ENCODE data around the gene GYG1.

GYG1 gene

GRCh38 chr3:149016669-149017541 lies 25.6 kb downstream of the GYG1 start:
- no peak for DNase-seq (ENCODE audit: low read depth in 2 of 2, low spot score in 1 of 2)

GRCh38 chr3:149018247-149018646 lies 26.9 kb downstream of the GYG1 start:
- no peak for DNase-seq (ENCODE audit: low read depth in 2 of 2, low spot score in 1 of 2)

- DNase-seq (ENCODE audit: low read depth in 2 of 2, low spot score in 1 of 2): no peak
Measured at GRCh38 chr3:149019580-149019979, 28.2 kb downstream of the GYG1 start.

- DNase-seq (ENCODE audit: low read depth in 2 of 2, low spot score in 1 of 2): no peak
Measured at GRCh38 chr3:149020196-149020838, 29.0 kb downstream of the GYG1 start.

- no peak for DNase-seq (ENCODE audit: low read depth in 2 of 2, low spot score in 1 of 2)
Measured at GRCh38 chr3:149020839-149021252, 29.5 kb downstream of the GYG1 start.

GRCh38 chr3:149021830-149022229 lies 30.5 kb downstream of the GYG1 start:
- DNase-seq (ENCODE audit: low read depth in 2 of 2, low spot score in 1 of 2): no peak

- DNase-seq (ENCODE audit: low read depth in 2 of 2, low spot score in 1 of 2): no peak
Measured at GRCh38 chr3:149023951-149024350, 32.6 kb downstream of the GYG1 start.

- no peak for DNase-seq (ENCODE audit: low read depth in 2 of 2, low spot score in 1 of 2)
Measured at GRCh38 chr3:149026718-149027117, 35.4 kb downstream of the GYG1 start.

- no peak for DNase-seq (ENCODE audit: low read depth in 2 of 2, low spot score in 1 of 2)
Measured at GRCh38 chr3:149031096-149031495, 39.8 kb downstream of the GYG1 start.

GRCh38 chr3:149037684-149038083 lies 46.3 kb downstream of the GYG1 start:
- DNase-seq (ENCODE audit: low read depth in 2 of 2, low spot score in 1 of 2): no peak

GRCh38 chr3:149038322-149038721 lies 47.0 kb downstream of the GYG1 start:
- DNase-seq (ENCODE audit: low read depth in 2 of 2, low spot score in 1 of 2): no peak

- no peak for DNase-seq (ENCODE audit: low read depth in 2 of 2, low spot score in 1 of 2)
Measured at GRCh38 chr3:149042789-149043386, 51.5 kb downstream of the GYG1 start.

GRCh38 chr3:149044339-149045083 lies 53.2 kb downstream of the GYG1 start:
- DNase-seq (ENCODE audit: low read depth in 2 of 2, low spot score in 1 of 2): no peak

GRCh38 chr3:149055575-149055974 lies 64.2 kb downstream of the GYG1 start:
- DNase-seq (ENCODE audit: low read depth in 2 of 2, low spot score in 1 of 2): no peak

- no peak for DNase-seq (ENCODE audit: low read depth in 2 of 2, low spot score in 1 of 2)
Measured at GRCh38 chr3:149058198-149058597, 66.9 kb downstream of the GYG1 start.

- no peak for DNase-seq (ENCODE audit: low read depth in 2 of 2, low spot score in 1 of 2)
Measured at GRCh38 chr3:149058602-149059001, 67.3 kb downstream of the GYG1 start.

GRCh38 chr3:149061776-149062175 lies 70.4 kb downstream of the GYG1 start:
- DNase-seq (ENCODE audit: low read depth in 2 of 2, low spot score in 1 of 2): no peak

- no peak for DNase-seq (ENCODE audit: low read depth in 2 of 2, low spot score in 1 of 2)
Measured at GRCh38 chr3:149067883-149068282, 76.5 kb downstream of the GYG1 start.
